WTC11 (cell line): ENCODE data around the gene CD209. TPM values are rescaled to one million over a fixed set of nuclear protein-coding genes. Genes with fewer than 3 reads are reported as not detected.

Source experiments
- ATAC-seq: fragments of 200-7000 bp; cut with Tn5 transposase; 2 replicates; pipeline ENCODE4 v1.10.0; 2021; ENCODE audit warnings: mild to moderate bottlenecking, moderate library complexity
- CTCF ChIA-PET: fragments of 300-600 bp; sonication (Branson Sonifier 250); formaldehyde crosslinking; loops from one replicate; lab custom pipeline; 2021; ENCODE audit warnings: antibody characterized with exemption; lab: Charles Lee
- POLR2A ChIA-PET: fragments of 350-600 bp; sonication (Branson Sonifier 250); formaldehyde crosslinking; loops from one replicate; lab custom pipeline; 2021; ENCODE audit warnings: antibody characterized with exemption; lab: Charles Lee
- DNase-seq: peaks from one replicate; pipeline ENCODE4 v3.0.0; 2021; ENCODE audit warnings: low spot score
- H3K27ac Mint-ChIP-seq: 2 replicates; pipeline ENCODE4 v1.8.0; 2021; ENCODE audit warnings: mixed read lengths
- H3K27me3 Mint-ChIP-seq: 2 replicates; pipeline ENCODE4 v1.8.0; 2021; ENCODE audit warnings: low read depth, mild to moderate bottlenecking, moderate library complexity, mixed read lengths
- H3K36me3 Mint-ChIP-seq: 2 replicates; pipeline ENCODE4 v1.8.0; 2021; ENCODE audit warnings: mixed read lengths
- H3K4me1 Mint-ChIP-seq: 2 replicates; pipeline ENCODE4 v1.8.0; 2022; ENCODE audit warnings: mixed read lengths
- H3K4me3 Mint-ChIP-seq: 2 replicates; pipeline ENCODE4 v1.8.0; 2021; ENCODE audit warnings: mild to moderate bottlenecking, moderate library complexity, mixed read lengths
- H3K9me3 Mint-ChIP-seq: 2 replicates; pipeline ENCODE4 v1.8.0; 2021; ENCODE audit warnings: mixed read lengths
- EMX1 ChIP-seq: fragments of 250-450 bp; sonication (Bioruptor Pico); IDR thresholded peaks from 2 replicates; pipeline ENCODE4 v1.8.0; 2021; ENCODE audit warnings: mild to moderate bottlenecking
- JAZF1 ChIP-seq: fragments of 250-450 bp; sonication (Bioruptor Pico); IDR thresholded peaks from 2 replicates; pipeline ENCODE4 v1.9.0; 2021; ENCODE audit warnings: moderate library complexity, mild to moderate bottlenecking, inconsistent platforms
- MYBL2 ChIP-seq: sonication (generic); formaldehyde crosslinking; IDR thresholded peaks from 2 replicates; pipeline ENCODE4 v1.8.1; 2023; ENCODE audit warnings: mild to moderate bottlenecking, moderate library complexity, missing genetic modification reagents
- NR2C2 ChIP-seq: sonication (generic); formaldehyde crosslinking; IDR thresholded peaks from 2 replicates; pipeline ENCODE4 v1.8.0; 2022; ENCODE audit warnings: mild to moderate bottlenecking, missing genetic modification reagents
- SOX15 ChIP-seq: fragments of 250-450 bp; sonication (Bioruptor Pico); IDR thresholded peaks from 2 replicates; pipeline ENCODE4 v1.9.0; 2021; ENCODE audit warnings: mild to moderate bottlenecking
- ZNF317 ChIP-seq: sonication (generic); formaldehyde crosslinking; IDR thresholded peaks from 2 replicates; pipeline ENCODE4 v1.8.1; 2023; ENCODE audit warnings: low read depth, mild to moderate bottlenecking, moderate library complexity, missing genetic modification reagents, borderline replicate concordance
- total RNA-seq: library from RNA; stranded (reverse); gene quantifications from 3 replicates; pipeline ENCODE4 v1.2.3, GENCODE V29; 2021
- TF ChIP-seq, protein P1 (sequence below): fragments of 250-450 bp; sonication (Bioruptor Pico); IDR thresholded peaks from 2 replicates; pipeline ENCODE4 v1.9.0; 2021; ENCODE audit warnings: mild to moderate bottlenecking
- TF ChIP-seq, protein P2 (sequence below): sonication (generic); formaldehyde crosslinking; IDR thresholded peaks from 2 replicates; pipeline ENCODE4 v1.8.1; 2023; ENCODE audit warnings: mild to moderate bottlenecking, missing genetic modification reagents, moderate library complexity
- TF ChIP-seq, protein P3 (sequence below): sonication (generic); formaldehyde crosslinking; IDR thresholded peaks from 2 replicates; pipeline ENCODE4 v1.8.0; 2023; ENCODE audit warnings: missing genetic modification reagents
- TF ChIP-seq, protein P4 (sequence below): sonication (generic); formaldehyde crosslinking; IDR thresholded peaks from 2 replicates; pipeline ENCODE4 v1.8.0; 2023; ENCODE audit warnings: mild to moderate bottlenecking, missing genetic modification reagents
- TF ChIP-seq, protein P5 (sequence below): fragments of 250-450 bp; sonication (Bioruptor Pico); IDR thresholded peaks from 2 replicates; pipeline ENCODE4 v1.8.0; 2021; ENCODE audit warnings: mild to moderate bottlenecking
- TF ChIP-seq, protein P6 (sequence below): fragments of 250-450 bp; sonication (Bioruptor Pico); IDR thresholded peaks from 2 replicates; pipeline ENCODE4 v1.9.0; 2021; ENCODE audit warnings: mild to moderate bottlenecking, borderline replicate concordance
- TF ChIP-seq, protein P7 (sequence below): sonication (generic); formaldehyde crosslinking; IDR thresholded peaks from 2 replicates; pipeline ENCODE4 v1.8.0; 2022; ENCODE audit warnings: mild to moderate bottlenecking, missing genetic modification reagents

CD209 gene
- total RNA-seq, 1 experiment from 2014 or later: not detected

DNA sequence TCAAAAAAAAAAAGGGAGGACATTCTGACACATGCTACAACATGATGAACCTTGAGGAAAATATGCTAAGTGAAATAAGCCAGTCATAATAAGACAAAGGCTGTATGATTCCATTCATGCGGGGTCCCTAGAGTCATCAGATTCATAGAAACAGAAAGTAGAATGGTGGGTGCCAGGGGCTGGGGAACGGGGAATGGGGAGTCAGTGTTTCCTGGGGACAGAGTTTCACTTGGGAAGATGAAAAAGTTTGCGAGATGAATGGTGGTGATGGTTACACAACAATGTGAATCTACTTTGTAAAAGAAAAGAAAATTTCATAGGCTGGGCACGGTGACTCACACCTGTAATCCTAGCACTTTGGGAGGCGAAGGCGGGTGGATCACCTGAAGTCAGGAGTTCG lies 9.3 kb downstream of the CD209 start:
- peaks cover 52% of the 10 kb centered on the region for H3K27me3 Mint-ChIP-seq
- no peaks in the 10 kb centered on the region for H3K4me1 Mint-ChIP-seq
- POLR2A ChIA-PET: no interaction called here
- TF ChIP-seq EMX1 (CRISPR knock-in tag) (no peak), SOX15 (CRISPR knock-in tag) (no peak), JAZF1 (CRISPR knock-in tag) (no peak), ZNF317 (CRISPR knock-in tag) (no peak), MYBL2 (CRISPR knock-in tag) (no peak), NR2C2 (CRISPR knock-in tag) (no peak)
- TF ChIP-seq, protein P1, sequence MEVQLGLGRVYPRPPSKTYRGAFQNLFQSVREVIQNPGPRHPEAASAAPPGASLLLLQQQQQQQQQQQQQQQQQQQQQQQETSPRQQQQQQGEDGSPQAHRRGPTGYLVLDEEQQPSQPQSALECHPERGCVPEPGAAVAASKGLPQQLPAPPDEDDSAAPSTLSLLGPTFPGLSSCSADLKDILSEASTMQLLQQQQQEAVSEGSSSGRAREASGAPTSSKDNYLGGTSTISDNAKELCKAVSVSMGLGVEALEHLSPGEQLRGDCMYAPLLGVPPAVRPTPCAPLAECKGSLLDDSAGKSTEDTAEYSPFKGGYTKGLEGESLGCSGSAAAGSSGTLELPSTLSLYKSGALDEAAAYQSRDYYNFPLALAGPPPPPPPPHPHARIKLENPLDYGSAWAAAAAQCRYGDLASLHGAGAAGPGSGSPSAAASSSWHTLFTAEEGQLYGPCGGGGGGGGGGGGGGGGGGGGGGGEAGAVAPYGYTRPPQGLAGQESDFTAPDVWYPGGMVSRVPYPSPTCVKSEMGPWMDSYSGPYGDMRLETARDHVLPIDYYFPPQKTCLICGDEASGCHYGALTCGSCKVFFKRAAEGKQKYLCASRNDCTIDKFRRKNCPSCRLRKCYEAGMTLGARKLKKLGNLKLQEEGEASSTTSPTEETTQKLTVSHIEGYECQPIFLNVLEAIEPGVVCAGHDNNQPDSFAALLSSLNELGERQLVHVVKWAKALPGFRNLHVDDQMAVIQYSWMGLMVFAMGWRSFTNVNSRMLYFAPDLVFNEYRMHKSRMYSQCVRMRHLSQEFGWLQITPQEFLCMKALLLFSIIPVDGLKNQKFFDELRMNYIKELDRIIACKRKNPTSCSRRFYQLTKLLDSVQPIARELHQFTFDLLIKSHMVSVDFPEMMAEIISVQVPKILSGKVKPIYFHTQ: no peak
- TF ChIP-seq, protein P2, sequence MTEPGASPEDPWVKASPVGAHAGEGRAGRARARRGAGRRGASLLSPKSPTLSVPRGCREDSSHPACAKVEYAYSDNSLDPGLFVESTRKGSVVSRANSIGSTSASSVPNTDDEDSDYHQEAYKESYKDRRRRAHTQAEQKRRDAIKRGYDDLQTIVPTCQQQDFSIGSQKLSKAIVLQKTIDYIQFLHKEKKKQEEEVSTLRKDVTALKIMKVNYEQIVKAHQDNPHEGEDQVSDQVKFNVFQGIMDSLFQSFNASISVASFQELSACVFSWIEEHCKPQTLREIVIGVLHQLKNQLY (CRISPR knock-in tag): no peak
- TF ChIP-seq, protein P3, sequence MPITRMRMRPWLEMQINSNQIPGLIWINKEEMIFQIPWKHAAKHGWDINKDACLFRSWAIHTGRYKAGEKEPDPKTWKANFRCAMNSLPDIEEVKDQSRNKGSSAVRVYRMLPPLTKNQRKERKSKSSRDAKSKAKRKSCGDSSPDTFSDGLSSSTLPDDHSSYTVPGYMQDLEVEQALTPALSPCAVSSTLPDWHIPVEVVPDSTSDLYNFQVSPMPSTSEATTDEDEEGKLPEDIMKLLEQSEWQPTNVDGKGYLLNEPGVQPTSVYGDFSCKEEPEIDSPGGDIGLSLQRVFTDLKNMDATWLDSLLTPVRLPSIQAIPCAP (CRISPR knock-in tag): no peak
- TF ChIP-seq, protein P4, sequence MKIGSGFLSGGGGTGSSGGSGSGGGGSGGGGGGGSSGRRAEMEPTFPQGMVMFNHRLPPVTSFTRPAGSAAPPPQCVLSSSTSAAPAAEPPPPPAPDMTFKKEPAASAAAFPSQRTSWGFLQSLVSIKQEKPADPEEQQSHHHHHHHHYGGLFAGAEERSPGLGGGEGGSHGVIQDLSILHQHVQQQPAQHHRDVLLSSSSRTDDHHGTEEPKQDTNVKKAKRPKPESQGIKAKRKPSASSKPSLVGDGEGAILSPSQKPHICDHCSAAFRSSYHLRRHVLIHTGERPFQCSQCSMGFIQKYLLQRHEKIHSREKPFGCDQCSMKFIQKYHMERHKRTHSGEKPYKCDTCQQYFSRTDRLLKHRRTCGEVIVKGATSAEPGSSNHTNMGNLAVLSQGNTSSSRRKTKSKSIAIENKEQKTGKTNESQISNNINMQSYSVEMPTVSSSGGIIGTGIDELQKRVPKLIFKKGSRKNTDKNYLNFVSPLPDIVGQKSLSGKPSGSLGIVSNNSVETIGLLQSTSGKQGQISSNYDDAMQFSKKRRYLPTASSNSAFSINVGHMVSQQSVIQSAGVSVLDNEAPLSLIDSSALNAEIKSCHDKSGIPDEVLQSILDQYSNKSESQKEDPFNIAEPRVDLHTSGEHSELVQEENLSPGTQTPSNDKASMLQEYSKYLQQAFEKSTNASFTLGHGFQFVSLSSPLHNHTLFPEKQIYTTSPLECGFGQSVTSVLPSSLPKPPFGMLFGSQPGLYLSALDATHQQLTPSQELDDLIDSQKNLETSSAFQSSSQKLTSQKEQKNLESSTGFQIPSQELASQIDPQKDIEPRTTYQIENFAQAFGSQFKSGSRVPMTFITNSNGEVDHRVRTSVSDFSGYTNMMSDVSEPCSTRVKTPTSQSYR (CRISPR knock-in tag): no peak
- TF ChIP-seq, protein P5, sequence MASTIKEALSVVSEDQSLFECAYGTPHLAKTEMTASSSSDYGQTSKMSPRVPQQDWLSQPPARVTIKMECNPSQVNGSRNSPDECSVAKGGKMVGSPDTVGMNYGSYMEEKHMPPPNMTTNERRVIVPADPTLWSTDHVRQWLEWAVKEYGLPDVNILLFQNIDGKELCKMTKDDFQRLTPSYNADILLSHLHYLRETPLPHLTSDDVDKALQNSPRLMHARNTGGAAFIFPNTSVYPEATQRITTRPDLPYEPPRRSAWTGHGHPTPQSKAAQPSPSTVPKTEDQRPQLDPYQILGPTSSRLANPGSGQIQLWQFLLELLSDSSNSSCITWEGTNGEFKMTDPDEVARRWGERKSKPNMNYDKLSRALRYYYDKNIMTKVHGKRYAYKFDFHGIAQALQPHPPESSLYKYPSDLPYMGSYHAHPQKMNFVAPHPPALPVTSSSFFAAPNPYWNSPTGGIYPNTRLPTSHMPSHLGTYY (CRISPR knock-in tag): no peak
- TF ChIP-seq, protein P6, sequence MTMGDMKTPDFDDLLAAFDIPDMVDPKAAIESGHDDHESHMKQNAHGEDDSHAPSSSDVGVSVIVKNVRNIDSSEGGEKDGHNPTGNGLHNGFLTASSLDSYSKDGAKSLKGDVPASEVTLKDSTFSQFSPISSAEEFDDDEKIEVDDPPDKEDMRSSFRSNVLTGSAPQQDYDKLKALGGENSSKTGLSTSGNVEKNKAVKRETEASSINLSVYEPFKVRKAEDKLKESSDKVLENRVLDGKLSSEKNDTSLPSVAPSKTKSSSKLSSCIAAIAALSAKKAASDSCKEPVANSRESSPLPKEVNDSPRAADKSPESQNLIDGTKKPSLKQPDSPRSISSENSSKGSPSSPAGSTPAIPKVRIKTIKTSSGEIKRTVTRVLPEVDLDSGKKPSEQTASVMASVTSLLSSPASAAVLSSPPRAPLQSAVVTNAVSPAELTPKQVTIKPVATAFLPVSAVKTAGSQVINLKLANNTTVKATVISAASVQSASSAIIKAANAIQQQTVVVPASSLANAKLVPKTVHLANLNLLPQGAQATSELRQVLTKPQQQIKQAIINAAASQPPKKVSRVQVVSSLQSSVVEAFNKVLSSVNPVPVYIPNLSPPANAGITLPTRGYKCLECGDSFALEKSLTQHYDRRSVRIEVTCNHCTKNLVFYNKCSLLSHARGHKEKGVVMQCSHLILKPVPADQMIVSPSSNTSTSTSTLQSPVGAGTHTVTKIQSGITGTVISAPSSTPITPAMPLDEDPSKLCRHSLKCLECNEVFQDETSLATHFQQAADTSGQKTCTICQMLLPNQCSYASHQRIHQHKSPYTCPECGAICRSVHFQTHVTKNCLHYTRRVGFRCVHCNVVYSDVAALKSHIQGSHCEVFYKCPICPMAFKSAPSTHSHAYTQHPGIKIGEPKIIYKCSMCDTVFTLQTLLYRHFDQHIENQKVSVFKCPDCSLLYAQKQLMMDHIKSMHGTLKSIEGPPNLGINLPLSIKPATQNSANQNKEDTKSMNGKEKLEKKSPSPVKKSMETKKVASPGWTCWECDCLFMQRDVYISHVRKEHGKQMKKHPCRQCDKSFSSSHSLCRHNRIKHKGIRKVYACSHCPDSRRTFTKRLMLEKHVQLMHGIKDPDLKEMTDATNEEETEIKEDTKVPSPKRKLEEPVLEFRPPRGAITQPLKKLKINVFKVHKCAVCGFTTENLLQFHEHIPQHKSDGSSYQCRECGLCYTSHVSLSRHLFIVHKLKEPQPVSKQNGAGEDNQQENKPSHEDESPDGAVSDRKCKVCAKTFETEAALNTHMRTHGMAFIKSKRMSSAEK (CRISPR knock-in tag): no peak
- TF ChIP-seq, protein P7, sequence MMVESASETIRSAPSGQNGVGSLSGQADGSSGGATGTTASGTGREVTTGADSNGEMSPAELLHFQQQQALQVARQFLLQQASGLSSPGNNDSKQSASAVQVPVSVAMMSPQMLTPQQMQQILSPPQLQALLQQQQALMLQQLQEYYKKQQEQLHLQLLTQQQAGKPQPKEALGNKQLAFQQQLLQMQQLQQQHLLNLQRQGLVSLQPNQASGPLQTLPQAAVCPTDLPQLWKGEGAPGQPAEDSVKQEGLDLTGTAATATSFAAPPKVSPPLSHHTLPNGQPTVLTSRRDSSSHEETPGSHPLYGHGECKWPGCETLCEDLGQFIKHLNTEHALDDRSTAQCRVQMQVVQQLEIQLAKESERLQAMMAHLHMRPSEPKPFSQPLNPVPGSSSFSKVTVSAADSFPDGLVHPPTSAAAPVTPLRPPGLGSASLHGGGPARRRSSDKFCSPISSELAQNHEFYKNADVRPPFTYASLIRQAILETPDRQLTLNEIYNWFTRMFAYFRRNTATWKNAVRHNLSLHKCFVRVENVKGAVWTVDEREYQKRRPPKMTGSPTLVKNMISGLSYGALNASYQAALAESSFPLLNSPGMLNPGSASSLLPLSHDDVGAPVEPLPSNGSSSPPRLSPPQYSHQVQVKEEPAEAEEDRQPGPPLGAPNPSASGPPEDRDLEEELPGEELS: no peak
- ATAC-seq: no peak
- H3K36me3 Mint-ChIP-seq: no peaks in the 10 kb centered on the region
- H3K27ac Mint-ChIP-seq: no peak overlapping the region
- H3K9me3 Mint-ChIP-seq: no peaks in the 10 kb centered on the region
- H3K4me3 Mint-ChIP-seq: no peak overlapping the region
- no peak for DNase-seq
- CTCF ChIA-PET: interaction anchor here (1.6 kb wide), 1 partner anchor 170 kb away, joined by 9 read pairs; no protein-coding TSS in a partner anchor
